GM19240 (cell line): Measurements from ENCODE around the gene MEF2C.

Experiments used
- DNase-seq: peaks from one replicate; pipeline ENCODE4 v3.0.0; 2011; ENCODE audit warnings: low spot score; ENCODE audit not compliant: insufficient read length

Gene MEF2C

DNA sequence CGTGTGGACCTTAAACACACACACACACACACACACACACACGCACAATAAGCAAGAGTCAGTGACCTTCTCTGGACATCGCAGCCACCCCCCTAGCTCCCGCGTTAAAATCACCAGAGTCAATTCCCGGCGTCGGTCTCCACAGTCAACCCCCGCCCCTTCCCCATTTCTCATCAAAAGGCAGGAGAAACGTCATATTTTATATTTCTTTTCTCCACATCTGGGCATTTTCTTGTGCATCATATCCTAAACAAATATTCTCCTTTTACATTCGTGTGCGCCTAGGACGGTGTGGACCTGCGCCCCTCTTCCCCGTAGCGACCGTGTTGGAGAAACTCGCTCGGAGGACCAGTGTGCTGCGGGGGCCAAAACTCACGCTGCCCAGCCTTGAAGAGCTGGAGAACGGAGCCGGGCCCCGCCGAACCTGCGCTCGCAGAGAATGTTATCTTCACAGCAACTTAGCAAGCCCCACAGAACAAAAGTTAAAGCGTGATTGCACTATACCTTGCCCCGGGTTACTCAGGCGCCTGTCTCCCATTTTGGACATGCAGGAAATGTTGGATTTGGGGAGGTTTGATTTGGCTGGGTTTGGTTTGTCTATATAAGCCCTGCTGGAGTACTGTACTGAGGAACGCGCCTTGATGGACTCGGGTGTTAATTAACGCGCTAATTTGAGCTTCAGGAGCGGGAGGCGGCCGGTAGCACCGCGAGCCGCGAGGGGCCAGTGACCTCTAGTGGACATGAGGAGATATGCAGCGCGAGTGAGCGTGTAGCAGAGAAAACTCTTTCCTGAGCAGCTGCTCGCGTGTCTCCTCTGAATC, 192.4 kb downstream of the MEF2C start:
- peak; percentile 34 for DNase-seq

DNA sequence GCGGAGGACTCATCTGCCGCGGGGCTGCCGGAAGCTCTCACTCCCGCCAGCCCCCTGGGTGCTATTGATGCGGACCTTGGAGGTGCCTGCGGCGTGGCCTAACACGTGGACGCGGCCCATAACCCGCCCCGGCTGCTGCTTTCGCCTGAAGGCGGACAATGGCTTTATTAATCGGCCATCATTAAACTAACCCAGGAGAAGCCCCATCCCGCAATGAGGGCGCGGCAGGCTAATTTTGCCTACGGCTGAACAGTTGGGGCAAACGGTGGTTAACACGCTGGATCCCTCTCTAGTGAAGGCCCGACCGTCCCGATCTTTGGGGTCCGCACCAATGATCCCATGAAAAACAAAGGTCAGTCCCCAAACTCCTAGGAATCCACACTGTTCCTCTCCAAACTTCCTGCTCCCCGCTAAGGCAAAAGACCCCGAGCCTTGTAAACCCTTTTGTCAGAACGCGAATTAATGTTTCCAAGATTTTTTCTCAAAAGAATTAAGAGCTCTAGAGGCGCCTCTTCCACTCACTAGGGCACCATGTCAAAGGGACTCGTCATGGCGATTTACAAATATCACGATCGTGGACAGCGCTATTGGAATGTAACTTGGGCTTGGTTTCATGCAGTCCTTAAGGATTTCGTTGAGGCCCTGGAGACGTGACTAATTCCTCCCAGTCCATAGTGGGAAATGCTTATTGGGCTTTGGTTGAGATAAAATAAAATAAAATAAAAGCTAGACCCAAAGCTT, 193.1 kb downstream of the MEF2C start:
- DNase-seq: no peak

DNA sequence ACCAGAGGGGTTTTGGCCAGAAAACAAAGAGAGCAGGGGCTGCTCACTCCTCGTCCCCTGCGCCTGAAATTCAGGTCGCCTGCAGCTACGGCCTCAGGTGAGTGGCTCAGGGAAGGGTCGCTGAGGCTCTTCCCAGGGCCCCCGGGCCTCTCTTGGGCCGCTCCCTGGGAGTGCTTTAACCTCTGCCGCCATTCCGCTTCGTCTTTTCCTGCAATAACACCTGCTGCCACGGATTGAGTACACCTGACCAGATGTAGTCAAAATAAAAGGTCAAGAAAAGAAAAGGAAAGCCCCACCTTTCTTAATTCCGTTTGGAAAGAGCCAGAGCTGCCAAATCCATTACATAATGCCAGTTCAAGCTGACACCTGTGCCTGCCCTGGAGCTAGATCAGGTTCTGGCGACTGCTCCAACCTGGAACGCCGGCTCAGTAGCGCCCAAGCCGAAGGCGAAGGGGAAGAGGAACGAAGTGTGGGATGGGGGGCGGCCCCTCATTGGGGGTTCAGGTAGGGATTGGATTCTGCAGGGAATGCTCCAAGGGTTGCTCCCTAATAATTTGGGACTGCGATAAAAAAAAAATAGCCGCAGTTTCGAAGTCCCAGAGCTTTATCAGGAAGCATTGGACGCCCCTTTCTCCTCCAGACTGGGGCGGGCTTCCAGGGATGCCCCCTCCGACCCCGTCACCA, 193.9 kb downstream of the MEF2C start:
- DNase-seq: no peak

DNA sequence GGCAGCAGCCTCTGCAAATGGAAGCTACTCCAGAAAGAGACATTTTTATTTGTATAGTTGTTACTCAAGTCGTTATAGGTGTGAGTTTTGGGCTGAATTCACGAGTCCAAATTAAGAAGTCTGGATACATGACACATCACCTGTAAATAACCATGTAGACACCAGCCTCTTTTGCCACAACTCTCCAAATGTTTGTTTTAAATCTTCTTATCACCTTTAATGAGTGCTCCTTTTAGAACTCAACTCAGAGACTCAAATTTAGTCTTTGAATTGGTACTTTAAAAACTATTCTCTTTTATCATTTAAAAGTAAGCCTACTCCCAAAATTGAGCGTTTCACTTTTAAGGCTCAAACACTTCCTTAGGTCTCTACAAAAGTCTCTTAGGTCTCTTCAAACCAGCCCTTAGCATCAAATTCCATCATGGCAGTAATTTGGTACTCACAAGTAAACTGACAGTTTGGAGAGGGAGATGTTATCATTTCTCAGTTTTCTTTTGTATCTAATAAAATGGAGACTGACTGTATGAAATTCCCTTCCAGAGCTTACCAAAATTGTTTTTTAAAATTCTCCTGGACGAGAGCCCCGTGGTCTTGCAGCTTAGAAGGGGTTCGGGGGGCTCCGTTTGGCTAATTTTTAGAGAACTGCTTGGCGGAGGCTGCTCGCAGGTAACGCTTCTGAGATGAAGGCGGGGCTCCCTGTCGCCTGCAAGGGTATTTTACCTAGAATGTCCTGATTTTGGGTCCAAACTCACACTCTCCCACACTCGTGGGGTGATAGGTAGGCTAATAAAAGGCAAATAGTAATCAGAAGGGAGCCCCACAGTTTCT, 194.6 kb downstream of the MEF2C start:
- no peak for DNase-seq

DNA sequence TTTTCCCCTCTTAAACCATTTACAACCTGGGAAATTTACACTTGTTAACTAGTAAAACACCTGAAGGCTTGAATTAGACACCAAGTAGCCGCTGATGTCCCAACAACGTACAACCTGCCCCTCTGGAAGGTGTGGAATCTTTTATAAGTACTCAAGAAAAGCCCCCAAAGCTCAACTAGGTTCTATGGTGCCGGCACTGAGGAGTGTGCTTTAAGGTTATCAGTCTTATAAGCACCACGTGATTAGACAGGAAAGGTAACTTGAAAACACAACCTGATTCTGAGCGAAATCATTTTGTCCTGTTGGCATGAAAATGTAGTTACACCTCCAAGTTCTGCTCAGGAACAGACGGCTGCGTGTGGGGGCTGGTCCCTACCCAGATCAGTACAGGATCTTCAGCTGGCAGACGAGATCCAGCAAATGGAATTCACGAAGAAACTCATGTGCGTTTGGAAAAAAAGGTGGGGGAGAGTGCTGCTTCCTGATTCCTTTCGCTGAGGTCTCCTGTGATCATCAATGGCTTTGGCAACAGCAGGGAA, 195.5 kb downstream of the MEF2C start:
- no peak for DNase-seq

DNA sequence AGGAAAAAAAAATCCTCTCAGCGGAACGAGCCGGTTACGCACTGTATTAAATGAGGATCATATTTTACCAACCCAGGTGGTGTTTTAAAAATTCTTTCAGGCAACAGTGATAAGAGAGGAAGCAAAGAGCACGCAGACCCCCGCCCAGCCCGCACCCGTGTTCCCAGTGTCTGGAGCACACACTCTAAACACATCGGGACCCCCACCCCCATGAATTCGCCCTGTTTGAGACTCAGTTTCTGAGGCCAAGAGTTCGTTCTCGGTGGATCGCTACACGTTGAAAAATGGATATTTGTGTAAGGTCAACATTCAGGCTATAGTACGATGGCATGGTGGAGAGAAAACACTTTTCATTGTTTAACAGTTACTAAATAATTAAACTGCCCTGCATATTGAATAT, 196.3 kb downstream of the MEF2C start:
- DNase-seq: no peak

DNA sequence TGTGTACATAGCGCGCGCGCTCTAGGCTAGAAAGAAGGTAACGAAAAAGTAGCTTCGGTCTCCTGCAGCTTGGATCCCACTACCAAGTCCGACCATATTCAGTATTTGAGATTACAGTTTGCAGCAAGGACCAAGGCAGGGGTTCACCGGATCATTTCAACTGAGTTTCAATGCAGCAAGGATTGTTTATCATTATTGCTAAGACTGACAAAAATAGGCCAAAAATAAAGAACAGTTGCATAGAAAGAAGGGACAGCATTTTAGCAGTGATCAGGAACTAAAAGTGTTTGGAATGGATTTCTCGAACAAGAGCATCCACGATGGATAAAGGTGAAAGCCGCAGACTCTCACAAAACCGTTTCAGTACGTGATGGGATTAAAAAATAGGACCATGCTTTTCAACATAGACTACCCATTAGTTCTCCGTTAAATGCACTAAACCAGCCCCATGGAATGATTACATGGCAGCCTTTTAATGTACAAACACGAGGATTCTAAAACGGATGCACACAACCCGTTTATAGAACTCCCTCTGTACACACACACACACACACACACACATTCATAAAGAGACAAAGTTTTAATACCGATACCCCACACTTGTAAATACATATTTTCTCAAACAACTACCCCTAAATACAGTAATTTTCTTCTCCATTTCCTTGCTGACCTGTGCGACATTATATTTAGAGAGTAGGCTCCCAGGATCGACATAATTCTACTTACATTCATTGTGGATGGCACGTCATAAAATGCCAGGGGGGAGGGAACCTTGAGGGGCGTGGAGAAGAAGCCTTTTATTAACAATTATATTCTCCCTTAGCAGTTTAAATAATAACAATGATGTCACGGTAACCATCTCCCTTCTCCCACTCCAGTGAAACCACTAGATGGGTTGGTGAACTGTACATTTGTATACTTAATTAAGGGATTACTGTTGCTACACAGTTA, 197.1 kb downstream of the MEF2C start:
- no peak for DNase-seq

DNA sequence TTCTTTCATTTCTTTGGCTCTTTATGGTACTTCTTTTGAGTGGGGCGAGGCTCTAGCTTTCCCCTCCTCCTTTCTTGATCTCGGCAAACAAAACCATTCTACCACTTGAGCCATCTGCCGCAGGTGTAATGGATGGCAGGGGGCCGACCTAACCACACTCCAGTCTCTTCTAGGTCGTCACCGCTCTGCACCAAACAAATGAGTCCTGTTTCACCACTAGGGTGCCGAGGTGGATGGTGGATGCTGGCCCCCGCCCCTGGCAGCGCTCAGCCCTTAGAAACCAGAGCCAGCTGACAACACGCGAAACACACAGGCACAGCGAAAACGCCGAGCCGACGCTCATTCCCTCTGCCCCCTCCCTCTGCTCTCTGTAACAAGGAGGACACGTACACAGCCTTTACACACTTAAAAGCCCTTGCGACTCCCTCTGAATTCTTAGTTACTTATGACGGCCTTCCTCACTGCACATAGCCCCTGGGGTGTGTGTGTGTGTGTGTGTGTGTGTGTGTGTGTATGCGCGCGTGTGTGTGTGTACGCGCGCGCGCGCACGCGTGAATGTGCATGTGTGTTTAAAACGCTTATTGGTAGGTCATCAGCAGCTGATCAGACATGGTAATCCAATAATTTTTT, 199.4 kb downstream of the MEF2C start:
- no peak for DNase-seq

DNA sequence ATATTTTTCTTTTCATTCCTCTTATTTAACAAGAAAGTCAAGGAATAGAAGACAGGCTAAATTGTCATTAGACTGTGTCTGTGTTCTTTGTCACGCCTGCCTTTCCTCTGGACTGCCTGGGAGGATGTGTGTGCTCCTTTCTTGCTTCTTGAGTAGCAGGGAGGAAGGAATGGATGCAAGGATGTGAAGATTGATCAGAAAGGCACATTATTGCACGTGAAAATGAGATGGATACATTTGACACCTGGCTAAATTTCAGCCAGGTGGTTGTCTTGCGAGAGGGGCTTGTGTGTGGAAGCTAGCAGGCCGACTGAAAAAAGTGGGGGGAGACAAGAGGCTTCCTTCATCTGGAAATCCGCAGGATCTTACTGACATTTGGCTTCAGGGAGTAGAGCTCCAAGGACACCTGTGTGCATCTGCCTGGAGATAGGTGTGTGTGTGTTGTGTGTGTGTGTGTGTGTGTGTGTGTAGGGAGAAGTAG, 200.1 kb downstream of the MEF2C start:
- no peak for DNase-seq

DNA sequence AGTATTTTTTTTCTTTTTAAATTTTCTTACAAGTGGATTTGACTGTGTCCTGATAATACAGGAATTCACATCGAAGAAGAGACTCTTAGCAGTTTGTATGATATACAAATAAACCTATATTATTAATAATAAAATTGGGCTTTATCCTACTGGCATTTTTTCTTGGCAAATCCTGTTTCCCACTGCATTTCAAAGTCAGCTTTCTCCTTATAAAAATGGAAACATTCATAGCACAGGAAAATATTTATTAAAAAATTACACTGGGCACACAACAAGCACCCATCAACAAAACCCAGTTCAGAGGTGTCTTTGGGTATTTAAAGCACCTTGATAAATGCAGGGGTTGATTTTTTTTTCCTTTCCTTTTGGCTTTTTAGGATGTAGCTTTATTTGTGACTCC, 200.9 kb downstream of the MEF2C start:
- no peak for DNase-seq

DNA sequence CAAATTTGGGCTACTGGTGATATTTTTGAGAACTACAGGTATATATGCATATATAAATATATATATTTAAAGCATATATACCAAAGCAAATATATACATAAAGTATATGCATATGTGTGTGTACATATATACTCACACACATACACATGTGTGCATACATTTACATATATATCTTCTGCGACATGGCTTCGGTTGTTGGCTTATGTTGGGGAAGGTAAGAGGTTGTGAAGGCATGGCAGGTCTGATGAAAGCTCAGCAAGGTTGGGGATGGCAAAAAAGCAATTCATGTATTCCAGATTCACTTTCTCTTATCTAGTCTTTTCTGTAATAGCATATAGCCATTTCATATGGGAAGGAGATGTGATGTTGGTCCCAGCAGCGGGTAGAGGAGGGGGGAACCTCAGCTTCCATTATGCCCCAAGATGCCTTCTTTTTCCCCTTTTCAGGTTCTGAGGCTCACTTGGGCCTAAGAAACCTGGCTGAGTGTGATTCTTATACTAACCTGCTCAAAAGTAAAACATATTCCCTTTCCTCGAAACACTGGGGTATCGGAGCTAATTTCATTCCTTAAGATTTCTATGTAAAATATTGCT, 201.7 kb downstream of the MEF2C start:
- no peak for DNase-seq

DNA sequence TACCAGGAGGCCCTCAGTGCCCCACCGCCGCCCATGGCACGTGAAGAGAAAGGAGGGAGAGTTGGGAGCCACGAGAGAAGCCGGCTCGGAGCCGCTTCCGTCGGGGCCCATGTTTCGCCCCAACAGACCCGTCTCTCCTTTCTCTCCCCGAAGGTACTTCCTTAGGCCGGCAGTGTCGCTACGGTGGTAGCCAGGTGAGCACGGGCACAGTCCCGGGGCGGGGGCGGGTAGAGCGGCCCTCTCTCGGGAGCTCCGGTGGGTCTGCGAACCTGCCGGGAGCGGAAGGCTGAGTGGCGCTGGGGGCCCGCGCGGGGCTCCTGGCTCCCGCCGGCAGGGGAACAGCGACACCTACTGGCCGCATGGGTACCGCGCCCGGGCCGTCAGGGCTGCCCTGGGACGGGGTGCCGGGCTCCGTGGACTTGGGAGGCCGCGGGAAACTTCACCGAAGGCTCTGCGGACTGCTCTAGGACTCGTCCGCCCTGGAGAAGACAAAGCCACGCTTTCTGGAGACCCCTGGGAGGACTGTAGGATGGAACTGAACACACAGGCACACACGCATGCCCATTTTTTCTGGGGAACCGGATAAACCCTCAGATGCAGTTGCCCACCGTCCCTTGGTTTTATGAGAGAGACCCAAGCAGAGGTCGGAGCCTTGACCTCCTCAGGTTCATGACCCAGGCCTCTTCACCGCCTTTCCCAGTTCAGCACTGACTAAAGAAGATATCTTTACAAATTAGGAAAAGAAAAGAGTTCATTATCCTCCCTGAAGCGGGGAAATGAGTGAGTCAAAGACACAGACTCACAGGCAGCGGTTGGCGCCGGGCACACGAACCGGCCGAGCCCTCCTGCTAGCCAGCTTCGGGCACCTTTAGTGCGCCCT, 202.5 kb downstream of the MEF2C start:
- peak; percentile 73 for DNase-seq

DNA sequence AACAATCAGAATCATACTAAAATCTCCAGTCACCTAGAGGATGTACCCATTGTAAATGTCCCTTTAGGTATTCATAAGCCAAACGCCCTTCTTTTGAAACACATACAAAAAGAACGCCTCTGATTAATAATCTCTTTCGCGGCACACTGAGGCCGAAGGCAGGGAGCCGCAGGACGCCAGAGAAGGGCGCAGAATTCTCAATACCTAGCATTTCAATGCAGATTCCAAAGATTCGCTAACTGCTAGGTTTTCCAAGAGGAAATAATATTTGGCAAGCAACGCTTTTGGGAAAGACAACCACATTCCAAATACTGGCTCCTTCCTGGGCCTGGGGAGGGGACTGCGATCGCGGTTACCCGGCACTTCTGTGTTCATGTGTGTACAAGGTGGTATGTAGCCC, 203.3 kb downstream of the MEF2C start:
- DNase-seq: no peak

DNA sequence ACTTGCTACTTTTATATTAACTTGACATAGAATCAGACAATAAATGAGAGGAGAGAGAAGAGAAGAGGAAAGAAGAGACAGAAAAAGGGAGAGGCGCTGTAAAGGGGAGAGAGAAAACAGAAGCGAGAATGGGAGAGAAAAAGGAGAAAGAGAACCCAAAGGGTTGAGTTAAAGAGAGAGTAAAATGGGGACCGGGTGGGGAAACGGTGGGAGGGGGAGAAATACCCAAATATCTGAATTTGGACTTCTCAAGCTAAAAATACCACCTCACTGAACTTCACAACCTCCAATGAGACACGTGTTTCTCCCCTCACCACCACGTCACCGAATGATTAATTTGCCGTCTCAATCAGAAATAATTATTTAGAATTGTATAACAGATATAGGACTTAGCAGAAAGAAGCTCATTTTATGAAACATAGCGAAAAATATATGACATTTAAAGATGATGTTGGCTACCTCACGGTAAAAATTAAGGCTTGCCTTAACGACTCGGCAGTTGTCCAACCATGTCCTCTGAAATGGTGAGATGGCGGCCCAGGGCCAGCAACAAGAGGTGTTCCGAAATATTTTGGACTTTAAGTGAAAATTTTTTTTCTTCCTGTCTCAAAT, 204.1 kb downstream of the MEF2C start:
- no peak for DNase-seq

DNA sequence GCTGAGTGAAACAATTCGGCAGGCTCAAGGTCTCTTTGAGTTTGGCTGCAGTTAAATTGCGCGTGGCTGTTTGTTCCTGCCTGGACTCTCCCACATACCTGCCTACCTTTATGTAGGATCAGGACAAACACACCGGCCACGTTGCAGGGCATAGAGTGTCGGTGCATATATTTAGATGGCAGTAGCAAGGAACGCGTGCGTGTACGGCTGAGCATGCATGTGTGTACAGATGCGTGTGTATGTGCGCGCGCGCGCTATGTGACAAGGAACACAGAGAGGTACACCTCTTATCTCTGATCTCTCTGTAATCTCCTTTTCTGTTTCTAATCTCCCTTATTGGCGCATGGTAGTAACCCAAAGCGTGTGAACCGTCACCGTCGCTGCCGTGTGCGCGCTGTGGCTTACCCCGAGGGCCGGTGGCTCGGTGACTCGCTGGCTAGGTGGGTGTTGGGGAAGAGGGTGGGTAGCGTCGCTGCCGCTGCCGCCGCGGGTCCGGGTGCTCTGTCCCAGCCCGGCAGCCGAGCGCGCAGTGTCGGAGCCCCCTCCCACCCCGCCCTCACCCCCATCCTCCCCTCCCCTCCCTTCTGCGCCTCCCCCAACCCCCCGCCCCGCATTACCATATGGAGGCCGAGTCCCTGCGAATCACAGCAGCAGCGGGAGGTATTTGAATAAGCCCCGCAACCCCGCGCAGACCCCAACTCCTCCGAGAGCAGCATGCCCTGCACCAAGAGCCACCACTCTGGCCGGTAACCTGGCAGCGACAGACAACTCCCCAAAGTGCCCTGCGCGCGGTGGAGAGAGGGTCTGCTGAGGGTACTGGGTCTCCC, 204.8 kb downstream of the MEF2C start:
- DNase-seq: no peak

DNA sequence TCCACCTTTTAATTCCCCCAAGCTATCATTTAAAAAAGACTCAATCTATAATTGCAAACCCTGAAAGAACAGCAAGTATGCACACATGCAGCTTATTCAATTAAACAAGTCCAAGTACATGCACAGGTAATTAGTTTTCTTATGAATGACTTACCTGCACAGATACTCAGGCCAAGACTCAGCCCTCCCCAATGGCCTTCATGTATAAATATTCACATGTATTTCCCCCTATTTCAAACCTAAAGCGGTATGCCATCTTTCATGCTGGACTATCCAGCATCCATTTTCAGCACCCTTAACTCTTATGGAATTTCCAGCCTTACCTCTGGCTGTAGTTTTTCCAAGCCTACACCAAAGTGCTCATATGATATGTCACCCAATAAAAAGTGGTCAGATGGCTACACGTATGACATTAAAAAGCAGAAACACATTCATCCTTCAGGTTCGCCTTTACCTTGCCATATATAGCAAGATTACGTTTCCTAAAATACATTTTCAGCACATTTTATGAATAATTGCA, 205.5 kb downstream of the MEF2C start:
- DNase-seq: no peak
